Fibroblast of skin of left biceps (primary cell): Measurements from ENCODE around the gene TMEM125.
A peak's percentile ranks its signal among the peaks of the same experiment; 100 is the strongest.

Source experiments
- DNase-seq, 2 experiments: peaks; one replicate each; pipeline ENCODE4 v3.0.0-alpha.2; 2013; ENCODE audit warnings: low read depth in 2 of 2

Gene TMEM125

DNA sequence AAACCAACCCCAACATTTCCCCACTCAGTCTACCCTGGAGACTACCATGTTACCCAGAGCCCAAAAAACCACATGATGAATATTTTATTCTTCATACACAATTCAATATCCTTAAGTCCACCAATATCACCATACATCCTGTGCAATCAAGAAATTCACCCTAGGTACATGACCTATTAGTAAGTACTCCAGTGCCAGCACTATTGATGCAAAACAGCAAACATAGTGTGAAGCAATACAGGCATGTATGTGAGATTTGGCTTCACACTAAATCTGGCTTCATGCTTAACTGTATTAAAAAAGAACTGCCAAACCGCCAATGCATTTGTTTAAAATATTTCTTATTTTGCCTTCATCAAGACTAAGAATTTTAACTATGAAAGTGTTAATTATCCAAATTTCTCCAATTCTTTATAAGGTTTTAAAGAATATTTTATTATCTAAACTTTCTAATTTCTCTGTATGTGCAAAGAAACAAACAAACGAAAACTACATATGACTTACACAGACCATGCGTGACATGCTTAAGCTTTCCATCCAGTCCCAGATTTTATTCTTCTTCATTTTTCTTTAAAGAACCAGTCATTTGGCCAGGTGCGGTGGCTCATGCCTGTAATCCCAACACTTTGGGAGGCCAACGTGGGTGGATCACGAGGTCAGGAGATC lies 22.4 kb upstream of the TMEM125 start:
- DNase-seq: no peak

DNA sequence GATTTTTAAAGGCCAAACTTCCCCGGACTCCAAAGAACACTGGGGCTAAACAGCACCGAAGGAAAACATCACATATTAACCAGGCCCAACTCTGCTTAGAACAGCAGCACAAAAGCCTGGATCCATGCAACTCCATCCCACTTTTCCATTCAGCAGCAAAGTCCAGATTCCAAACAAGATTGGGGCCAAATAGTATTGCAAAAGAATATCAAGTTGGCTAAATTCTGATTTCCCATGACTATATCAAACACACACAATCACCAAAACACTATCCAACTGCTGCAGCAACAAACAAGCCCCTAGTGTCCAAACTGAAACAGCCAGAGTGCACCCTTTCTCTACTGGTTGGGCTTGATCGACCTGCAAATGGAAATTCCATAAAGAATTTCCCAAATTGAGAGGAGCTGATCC lies 19.4 kb upstream of the TMEM125 start:
- DNase-seq: no peak

DNA sequence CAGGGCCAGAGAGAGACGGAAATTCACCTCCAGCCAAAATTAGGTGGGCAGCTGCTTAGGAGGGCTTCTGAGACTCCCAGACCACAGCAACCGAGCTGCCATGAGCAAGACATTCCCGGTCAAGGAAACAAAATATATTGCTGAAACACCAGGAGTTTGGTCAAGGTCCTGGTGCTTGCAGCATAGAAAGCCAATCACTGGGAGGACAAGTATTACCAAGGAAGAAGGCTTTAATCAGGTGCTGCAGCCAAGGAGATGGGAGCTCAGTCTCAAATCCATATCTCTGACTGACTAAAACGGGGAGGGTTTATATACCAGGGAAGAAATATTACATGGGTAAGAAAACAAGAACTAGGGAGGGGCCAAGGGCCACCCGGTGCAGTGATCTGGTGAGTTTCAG lies 18.8 kb upstream of the TMEM125 start:
- DNase-seq: no peak

DNA sequence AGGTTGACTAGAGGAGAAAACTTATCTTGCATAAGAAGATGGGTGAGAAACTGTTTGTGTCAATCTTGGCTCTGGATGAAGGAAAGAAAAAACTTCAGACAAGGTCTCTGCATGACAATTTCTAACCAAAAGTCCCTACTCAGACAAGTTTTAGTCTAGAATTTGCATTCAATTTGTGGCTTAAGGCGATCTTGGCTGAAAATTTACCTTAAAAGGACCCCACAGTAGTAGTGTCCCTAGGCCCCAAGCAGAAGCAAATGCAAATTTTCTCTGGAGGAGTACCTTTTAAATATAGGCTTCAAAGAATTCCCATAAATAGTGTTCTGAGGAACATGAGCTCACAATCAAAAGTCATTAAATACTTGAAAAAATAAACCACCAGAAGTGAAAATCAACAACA lies 17.6 kb upstream of the TMEM125 start:
- DNase-seq: no peak

DNA sequence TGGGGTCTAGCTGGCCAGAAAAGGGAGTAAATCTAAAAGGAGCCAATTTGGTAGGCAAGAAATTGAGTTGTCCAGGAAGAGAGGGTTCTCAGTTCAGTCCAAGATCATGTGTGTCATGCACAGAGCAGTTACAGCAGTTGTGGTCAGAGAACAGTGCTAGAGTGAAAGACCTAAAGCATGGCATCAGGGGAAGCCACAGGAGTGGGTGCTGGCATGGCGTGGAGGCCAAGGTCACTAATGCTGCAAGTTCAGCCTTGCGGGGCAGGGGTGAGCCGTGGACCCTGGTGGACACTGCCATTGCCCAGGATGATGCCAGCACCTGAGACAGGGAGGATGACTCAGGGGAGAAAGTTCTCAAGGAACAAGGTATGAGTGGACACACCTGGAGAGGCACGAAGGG lies 16.6 kb upstream of the TMEM125 start:
- no peak for DNase-seq

DNA sequence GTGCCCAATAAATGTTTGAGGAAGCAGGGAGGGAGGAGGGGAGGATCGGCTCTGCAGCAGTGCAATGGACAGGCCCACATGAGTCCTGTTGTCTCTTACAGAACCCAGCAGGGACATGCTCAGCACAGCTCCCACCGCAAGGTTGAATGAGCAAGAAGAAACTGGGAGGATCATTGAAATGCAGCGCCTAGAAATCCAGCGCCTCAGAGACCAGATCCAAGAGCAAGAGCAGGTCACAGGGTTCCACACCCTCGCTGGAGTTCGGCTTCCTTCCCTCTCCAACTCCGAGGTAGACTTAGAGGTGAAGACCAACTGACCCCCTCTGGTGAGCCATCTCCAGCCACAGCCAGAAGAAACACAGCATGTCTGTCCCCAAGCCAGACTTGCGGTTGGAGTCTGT lies 15.9 kb upstream of the TMEM125 start:
- DNase-seq: no peak

DNA sequence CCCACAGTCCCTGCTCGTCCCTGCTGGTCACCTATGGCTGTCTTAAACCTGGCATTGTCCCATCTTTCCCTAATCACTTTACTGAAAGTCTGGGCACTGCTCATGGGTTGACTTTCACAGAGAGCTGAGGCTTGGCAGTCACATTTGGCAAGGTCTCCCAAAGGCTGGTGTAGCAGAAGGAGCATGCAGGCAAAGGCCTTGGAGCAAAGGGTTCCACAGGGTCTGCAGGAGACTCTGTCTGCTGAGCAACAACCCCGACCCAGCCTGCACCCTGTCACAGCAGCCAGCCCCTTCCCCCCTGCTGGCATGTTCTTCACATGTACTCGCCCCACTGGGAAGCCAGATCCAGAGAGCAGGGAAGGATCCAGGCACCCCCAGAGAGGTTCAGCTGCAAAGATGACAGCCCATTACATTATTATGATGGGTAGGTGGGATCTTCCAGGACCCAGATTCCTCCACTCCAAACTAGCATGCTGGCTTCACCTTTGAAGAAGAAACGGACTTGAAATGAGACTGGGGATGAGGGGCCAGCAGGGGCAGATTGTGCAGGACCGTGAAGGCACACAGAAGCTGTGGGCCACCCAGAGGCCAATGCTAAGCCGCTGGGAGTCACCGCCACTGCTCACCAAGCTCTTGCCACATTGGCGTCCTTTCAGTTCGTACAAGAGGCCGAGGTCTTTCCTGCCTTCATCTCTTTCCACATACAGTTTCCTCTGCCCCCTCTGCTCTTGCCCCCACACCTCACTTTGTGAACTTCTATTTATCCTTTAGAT lies 14.2 kb upstream of the TMEM125 start:
- no peak for DNase-seq

DNA sequence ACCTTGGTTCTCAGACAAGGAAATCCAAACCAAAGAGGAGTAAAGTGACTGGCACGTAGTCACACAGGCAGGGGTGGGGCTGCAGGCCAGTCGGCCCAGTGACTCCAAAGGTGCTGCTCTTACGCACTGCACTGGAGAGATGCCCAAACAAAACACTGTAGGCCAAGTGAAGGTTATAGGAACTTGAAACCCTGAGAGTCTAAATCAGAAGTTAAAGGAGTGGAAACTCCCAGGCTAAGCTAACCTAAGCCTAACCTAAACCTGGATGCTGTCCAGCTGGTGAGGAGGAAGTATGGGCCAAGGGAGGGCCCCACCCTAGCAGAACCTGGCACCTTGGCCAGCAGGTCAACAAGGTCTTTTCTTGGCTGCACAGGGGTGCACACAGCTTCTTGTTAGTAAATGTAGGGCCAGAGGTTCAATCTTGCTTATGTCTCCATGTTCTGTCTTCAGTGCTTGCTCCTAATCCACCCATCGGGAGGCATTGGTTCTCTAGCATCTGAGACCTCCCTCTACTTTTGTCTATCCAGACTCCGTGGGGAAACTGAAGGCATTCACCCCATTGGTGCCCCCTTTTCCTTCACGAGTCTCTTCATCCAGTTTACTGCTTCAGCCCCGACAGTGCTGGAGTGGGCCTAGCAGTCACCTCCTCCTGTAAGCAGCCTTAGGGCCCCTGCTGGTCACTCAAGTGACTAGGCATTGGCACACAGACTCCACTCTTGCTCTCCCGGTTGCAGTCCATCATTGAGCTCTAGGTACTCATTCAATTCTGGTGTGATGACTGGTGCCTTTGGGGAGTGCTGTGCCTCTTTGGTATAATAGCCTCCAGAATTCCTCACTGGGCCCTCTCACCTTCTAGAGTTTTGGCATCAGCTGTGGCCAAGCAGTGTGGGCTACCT lies 12.9 kb upstream of the TMEM125 start:
- DNase-seq: no peak

DNA sequence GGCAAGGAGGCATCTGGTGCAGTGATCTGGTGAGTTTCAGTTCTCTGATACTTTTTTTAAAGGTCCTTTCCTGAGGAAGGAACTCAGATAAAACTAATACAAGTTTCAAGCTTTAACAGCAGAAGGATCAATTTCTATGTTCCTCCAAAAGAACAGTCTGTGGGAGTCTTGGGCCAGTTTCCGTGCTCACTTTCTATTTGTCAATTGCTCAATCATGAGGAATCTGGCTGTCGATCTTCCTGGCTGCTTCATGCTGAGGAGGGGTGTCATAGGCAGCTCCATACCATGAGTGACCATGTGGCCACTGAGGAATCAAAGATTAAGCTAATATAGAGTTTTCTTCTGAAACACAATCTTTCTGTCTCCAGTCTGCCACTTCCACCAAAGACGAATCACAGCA lies 11.4 kb upstream of the TMEM125 start:
- DNase-seq: no peak

DNA sequence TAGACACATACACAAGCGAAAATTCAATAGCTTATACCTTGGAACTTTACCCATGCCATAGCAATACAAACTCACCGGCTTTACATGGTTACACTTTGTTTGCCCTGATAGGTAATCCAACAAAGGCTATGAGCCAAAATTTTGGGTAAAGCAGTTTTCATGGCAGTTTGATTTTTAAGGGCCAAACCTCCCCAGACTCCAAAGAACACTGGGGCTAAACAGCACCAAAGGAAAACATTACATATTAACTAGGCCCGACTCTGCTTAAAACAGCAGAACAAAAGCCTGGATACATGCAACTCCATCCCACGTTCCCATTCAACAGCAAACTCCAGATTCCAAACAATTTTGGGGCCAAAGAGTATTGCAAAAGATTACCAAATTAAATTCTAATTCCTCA lies 4.4 kb upstream of the TMEM125 start:
- DNase-seq: no peak

DNA sequence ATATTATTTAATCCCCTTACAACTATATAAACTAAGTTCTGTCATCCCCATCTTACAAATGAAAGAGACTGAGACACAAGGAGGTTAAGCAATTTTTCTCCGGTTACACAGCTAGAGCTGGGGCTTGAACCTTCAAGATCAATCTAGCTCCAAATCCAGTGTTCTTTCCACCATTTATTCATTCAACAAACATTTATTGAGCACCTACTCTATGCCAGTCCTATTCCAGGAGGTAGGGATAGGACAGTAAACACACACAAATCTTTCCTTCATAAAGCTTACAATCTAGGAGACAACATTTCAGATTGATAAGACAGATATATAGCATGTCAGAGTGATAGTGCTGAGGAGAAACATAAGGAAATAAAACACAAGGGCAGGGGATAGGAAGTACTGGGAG lies 2.9 kb upstream of the TMEM125 start:
- no peak for DNase-seq

DNA sequence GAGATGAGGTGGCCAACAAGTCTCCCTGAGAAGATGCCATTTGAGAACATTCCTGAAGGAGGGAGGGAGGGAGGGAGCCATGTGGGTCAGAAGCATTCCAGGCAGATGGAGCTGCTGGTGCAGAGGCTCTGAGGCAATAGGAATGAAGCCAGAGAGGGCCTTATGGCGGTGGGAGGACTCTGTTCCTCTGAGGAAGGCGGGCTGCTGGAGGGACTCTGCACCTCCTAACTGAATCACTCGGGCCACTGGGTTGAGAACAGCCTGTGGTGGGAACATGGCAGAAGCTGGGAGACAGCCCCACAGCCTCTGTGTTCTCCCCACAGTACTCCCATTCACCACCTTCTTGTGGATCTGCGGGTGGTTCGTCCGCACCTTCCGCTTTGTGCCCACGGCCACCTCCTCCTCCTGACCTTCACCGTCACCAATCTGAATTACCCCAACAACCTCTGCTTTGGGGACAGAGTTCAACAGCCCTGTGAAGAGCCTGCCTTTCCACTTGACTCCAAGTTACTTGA lies 2.4 kb upstream of the TMEM125 start:
- peak; percentile 30 to 33 for DNase-seq

DNA sequence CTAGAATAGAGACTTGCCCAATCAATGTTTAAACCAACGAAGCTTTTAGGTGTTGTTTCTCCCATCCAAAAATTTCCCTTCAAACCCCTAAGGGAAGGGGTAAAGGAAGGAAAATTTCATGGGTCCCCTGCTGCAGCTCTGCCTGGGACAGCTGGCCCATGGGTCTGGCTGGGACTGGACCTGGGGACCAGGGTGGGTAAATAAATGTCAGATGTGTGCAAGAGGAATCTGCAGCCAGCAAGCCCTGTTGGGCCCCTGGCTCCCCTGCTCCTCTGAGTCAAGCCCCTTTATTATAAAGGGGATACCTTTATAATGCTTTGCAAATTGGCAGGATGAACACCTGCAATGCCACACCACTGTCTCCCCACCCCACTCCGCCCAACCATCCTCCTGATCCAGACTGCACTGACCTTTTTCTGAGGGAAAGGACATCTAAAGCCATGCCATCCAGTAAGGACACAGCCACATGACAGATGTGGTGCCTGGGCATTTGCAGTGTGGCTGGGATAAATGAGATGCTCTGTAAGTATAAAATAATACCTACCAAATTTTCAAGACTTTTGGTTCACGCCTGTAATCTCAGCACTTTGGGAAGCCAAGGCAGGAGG lies 1.9 kb upstream of the TMEM125 start:
- no peak for DNase-seq

DNA sequence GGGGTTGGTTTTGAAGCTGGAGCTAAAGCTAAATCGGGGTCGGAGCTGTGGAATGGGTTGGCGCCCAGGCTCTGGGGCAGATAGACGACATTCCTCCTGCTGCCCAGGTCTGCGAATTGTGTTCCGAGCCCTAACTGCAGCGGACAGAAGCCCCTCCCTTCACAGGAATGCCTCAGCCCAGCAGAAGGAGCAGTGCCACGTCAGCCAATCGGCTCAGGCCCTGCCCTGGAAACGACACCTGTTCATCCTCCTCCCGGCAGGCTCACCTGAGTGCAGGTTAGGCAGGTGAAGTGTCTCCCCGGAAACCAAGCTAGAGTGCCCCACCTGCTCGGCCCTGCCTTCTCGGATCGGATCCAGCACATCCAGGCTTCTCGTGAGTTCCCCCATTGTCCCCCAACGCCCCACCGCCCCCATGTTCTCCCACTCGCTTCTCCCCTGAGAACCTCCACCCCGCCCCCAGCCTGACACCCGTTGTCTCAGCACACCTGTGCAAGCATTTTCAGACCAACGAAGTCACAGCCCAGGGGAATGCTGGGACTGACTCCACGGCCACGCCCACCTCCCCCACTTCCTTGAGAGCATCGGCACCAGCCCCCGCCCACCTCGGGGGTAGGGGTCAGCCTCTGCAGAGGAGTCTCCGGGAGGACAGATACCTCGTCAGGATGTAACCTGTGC lies 775 bp downstream of the TMEM125 start:
- no peak for DNase-seq

DNA sequence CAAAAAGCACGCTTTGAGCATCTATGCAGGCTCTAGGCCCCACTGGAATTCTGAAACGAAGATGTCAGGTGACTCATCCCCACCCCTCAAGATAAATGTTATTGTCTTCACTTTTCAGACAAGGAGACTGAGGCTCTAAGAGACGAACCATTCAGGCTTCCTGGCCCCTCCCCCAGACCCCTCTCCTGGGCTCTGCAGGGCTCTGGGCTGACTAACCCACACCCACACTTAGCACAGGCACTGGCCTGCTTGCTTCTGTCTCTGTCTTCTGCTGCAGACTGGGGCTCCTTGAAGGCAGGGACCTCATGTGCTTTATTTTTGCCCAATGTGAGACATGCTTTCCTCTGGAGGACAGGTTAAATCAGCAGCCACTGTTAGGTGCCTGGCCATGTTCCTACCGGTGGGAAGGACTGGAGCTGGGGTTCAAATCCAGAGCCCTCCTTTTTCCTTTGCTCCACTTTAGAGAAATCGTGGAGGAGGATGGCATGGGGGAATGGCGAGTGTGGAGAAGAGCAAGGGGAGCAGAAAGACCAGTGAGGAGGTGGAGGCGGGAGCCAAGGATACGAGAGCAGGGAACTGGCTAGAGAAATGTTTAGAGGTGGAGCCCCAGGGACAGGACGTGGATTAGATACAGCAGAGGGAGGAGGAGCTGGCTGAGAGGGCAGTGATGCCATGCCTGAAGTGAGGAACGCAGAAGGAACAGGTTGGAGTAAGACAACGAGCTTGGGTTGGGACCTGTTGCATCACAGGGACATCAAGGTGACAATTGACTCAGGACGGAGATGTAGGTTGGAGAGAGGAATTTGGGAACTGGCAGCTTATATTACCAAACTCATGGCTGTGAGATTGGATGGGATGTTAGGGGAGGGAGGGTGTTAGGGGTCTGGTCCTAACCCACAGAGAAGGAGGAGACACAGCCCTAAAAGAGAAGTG lies 1.7 kb downstream of the TMEM125 start:
- DNase-seq: no peak

DNA sequence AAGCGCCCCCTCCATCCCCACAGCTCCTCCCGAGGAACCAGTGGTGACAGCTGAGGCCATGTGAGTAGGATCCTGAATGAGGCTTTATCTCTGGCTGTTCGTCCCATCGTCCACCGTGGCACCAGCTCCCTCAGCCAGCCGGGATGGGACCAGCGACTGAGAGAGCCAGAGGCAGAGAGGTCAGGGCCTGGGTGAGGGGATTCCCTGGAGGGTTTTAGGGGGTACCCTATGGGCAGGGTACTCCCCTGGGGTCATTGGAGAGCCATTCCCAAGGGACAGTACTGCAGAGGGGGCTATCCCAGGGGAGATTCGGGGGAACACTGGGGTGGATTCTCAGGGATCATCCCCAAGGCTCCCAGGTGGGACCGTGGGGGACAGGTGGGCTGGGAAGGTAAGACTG lies 2.4 kb downstream of the TMEM125 start:
- DNase-seq: no peak

DNA sequence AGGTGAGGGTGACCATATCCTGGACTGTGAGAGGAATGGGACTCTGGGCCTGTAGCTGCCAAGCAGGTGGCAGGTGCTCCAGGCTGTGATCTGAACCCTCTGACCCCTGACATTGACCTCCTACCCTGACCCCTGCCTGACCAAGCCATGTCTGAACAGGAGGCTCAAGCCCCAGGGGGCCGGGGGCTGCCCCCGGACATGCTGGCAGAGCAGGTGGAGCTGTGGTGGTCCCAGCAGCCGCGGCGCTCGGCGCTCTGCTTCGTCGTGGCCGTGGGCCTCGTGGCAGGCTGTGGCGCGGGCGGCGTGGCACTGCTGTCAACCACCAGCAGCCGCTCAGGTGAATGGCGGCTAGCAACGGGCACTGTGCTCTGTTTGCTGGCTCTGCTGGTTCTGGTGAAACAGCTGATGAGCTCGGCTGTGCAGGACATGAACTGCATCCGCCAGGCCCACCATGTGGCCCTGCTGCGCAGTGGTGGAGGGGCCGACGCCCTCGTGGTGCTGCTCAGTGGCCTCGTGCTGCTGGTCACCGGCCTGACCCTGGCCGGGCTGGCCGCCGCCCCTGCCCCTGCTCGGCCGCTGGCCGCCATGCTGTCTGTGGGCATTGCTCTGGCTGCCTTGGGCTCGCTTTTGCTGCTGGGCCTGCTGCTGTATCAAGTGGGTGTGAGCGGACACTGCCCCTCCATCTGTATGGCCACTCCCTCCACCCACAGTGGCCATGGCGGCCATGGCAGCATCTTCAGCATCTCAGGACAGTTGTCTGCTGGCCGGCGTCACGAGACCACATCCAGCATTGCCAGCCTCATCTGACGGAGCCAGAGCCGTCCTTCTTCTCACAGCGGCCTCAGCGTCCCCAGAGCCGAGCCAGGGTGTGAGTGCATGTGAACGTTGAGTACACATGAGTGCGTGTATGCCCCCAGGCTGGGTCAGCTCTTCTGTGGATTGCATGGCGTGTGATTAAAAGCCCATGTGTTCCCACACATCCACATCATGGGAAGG lies 3.1 kb downstream of the TMEM125 start:
- DNase-seq: no peak

DNA sequence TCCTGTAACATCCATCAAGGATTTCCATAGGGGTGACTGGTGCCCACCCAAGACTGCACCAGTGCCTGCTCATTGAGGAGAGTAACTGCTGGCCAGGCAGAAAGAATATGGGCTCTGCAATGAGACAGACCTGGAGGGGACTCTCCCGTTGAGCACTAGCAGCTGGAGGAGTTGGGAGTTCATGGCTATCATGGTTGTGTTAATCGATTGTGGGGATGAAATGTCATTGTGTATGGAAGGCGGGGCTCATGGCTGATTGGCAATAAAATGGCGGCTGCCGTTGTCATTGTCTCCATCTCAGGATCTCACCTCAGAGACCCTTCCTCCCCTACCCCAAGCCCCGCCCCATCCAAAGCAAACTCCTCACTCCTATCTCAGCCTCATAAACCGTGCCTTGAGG lies 3.9 kb downstream of the TMEM125 start:
- no peak for DNase-seq
